NCI-H1092 treated with DMSO at 0.1 percent for 48 hours (cell line): ENCODE results near the gene TRPM7.
"Not testable (repeated sequence)": the region's sequence is repeated elsewhere in the genome, so short reads cannot be mapped to it uniquely, and the experiment has no call there.

ENCODE experiments used
- DNase-seq: peaks from one replicate; lab custom pipeline; 2025; lab: John Stamatoyannopoulos, UW

Gene TRPM7, protein sequence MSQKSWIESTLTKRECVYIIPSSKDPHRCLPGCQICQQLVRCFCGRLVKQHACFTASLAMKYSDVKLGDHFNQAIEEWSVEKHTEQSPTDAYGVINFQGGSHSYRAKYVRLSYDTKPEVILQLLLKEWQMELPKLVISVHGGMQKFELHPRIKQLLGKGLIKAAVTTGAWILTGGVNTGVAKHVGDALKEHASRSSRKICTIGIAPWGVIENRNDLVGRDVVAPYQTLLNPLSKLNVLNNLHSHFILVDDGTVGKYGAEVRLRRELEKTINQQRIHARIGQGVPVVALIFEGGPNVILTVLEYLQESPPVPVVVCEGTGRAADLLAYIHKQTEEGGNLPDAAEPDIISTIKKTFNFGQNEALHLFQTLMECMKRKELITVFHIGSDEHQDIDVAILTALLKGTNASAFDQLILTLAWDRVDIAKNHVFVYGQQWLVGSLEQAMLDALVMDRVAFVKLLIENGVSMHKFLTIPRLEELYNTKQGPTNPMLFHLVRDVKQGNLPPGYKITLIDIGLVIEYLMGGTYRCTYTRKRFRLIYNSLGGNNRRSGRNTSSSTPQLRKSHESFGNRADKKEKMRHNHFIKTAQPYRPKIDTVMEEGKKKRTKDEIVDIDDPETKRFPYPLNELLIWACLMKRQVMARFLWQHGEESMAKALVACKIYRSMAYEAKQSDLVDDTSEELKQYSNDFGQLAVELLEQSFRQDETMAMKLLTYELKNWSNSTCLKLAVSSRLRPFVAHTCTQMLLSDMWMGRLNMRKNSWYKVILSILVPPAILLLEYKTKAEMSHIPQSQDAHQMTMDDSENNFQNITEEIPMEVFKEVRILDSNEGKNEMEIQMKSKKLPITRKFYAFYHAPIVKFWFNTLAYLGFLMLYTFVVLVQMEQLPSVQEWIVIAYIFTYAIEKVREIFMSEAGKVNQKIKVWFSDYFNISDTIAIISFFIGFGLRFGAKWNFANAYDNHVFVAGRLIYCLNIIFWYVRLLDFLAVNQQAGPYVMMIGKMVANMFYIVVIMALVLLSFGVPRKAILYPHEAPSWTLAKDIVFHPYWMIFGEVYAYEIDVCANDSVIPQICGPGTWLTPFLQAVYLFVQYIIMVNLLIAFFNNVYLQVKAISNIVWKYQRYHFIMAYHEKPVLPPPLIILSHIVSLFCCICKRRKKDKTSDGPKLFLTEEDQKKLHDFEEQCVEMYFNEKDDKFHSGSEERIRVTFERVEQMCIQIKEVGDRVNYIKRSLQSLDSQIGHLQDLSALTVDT (N-terminal part only)

DNA sequence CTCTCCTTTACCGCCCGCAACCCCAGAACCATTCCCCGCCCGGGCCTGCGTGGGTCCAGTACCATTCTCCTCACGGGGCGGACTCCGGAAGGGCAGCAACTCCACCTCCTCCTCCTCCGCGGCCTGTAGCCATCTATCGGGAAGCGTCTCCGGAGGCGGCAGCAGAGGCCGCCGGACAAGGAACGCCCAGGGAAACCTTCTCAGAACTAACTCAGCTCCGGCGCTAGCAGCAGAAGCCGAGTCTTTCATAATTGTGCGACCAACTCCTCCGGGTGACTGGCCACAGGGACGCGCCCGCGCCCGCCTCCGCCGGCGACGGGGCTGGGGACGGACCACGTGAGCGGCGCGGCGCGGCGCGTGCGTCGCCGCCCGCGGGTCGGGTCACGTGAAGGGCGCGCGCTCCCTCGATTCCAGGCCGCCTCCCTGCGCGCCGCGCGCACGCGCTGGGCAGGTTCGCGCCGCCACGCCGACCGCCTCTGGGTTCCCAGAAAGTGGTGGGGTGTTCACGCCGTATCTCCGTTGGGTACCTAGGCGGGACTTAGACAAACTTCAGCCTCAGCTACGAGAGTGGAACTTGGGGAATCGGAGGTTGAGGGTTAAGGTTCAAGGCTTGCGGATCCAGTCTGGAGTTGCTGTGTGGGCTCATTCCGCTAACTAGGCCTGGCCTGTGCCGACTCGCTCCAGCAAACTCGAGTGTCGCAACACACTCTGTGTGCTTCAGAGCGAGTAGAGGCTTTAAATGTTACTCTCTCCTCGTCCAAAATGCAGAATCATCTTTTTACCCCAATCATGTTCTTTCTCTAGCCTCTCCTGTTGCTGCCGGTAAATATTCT is at the start of gene TRPM7:
TRPM7 (minus strand) TSS at position 329 of the 833 bp plus-strand sequence; CDS start at position 65, 264 bp downstream.
- DNase-seq = peak; percentile 70

DNA sequence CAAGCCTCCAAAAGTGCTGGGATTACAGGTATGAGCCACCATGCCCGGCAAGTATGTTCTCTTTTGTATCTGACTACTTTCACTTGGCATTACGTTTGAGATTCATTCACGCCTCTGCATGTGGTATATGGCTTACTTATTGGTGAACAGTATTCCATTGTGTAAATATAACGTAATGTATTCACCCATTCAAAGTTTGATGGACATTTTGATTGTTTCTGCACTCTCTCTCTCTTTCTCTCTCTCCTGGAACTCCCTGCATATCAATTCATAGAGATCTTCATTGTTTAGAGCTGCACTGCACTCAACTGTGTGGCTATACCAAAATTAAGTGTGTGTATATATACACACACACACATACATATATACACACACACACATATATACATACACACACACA is 48.6 kb upstream of the TRPM7 start:
- no peak for DNase-seq

DNA sequence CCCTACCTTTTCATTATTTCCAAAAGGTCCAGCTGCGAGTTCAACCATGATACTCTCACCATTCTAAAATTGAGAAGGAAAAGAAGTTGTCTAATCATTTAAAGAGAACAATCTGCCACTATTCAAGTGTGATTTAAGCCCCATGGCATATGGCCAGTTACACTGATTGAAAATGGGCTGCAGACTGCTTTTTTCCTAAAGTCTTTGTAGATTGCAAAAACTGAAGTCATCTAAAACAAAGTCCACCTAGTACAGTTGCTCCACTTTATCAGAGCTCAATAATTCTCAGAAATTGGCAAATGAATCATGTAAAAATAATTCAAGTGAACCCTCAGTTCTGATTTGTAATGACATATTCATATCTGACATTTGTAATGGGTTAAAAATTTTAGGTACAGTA is 39.7 kb upstream of the TRPM7 start:
- no peak for DNase-seq

DNA sequence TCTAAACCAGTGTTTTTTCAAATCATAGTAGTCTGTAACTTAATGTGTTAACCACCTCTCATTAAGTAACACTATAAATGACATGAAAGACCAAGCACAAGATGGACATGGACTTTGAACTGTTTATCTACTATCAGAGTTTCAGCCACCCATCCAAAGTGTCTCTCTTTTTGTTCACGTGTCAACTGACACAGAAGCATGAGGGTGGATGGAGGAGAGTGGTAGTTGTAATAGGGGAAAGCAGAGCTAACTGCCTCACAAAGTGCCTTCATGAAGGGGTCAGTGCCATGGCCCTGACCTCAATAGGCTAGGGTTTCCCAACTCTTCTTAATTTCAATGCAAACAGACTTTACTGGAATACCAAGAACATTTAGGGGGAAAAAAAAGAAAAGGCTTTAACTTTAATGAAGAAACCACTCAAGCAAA is 32.1 kb upstream of the TRPM7 start:
- DNase-seq = no peak

DNA sequence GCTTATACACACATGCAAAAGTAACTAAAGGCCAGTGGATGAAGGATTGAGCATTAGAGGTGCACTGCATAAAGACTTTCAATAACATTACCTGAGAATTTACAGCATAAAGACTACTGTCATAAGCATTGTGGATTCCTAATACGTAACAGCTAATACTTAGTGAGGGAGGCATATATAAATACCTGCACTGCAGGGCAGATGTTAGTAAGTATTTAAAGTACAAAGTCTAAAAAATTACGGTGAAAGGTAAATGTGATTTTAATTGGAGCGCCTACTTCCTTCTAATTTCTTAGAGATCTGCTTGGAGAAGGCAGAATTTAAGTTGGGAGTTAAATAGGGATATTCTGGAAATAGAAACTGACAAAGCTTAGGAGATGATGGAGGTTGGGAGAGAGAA is 25.4 kb upstream of the TRPM7 start:
- DNase-seq = no peak

DNA sequence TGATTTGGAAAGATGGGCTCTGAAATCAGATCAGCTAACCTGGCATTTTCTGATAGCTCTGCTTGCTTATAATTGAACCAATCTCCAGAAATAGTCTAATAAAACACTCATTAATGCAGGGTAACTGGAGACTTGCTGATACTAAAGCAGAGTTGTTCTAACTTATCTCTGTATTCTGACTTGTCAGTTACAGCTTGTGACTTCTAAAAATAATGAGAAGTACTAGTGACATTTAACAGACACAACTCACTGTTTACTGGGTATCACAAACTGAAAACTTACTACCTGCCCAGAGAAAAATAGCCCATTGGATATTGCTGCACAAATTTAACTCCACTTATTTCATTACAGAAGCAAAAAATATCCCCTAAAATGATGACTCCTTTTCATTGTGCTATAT is 24.0 kb upstream of the TRPM7 start:
- DNase-seq = no peak

DNA sequence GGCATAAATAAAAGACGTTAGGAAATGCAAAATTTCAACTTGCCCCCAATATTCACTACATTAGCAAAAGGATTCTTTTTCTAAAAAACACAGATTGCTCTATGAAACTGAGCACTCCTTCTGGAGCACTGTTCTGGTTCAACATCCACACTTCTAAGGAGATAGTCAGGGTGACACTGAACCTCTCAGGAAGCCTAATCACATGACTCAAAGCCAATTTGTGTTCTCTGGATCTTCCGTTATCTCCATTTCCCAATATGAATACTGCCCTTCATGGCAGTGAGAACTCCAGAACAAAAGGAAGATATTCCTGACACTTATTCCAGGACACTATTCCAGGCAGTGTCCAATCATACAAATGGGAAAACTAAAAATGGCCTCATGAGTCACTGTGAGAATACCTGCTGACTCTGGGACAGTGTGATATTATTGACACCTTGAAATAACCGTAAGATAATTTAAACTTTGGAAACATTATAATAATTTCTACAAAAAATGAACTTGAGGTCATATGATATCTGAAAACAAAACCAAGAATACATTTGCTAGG is 21.4 kb upstream of the TRPM7 start:
- no peak for DNase-seq

DNA sequence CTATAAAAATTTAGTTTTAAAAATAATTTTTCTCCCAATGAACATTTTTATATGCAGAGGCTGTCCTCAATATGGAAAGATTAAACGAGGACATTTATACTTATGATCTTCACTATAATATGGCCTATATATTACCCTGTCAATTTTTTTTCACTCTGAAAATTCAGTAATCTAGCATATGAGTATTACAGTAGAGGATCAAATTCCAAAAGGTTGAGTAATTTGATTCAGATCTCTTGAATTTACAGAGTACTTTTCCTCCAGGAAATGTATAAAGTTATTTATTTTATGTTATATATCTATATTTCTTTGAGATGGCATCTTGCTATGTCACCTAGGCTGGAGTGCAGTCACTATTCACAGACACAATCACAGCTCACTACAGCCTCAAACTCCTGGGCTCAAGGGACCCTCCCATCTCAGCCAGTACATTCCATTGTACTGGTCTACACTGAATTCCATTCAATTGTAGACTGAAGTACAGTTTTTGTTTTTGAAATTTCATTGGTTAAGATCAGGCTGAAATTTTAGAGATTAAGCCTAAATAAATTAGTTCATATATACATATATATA is 16.3 kb upstream of the TRPM7 start:
- no peak for DNase-seq

DNA sequence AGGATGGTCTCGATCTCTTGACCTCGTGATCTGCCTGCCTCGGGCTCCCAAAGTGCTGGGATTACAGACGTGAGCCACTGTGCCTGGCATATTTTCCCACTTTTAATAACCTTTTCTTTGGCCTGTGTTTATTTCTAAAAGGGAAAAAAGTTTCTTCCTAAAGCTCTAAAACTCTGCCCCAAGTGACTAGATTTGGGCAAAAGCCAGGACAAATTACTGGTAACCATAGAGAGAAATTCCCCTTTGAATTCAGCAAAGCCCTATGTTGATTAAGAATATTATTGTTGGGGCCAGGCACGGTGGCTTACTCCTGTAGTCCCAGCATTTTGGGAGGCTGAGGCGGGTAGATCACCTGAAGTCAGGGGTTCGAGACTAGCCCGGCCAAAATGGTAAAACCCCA is 11.5 kb upstream of the TRPM7 start:
- no peak for DNase-seq

DNA sequence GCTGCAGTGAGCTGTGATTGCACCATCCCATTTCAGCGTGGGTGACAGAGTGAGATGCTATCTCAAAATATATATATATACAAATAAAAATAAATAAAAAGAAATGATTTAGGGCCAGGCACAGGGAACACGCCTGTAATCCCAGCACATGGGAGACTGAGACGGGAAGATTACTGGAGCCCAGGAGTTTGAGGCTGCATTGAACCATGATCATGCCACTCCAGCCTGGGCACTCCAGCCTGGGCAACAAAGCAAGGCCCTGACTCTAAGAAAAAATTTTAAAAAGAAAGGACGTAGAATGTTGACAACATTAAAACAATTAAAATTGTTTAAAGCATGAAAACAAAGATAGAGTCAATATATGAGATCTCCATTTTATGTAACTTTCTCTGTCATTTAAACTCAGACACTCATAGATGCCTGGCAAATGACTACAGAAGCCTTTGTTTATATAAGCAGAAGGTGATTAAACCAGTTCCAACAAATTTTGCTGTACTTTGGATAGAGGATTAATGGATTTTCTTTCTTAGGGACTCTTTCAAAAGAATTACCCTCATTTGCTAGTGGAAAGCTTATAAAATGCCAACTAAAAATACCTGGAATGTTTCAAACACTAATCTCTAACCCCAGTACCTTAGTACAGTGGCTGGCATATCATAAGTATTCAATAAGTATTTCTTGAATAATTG is 10.7 kb upstream of the TRPM7 start:
- DNase-seq = no peak

DNA sequence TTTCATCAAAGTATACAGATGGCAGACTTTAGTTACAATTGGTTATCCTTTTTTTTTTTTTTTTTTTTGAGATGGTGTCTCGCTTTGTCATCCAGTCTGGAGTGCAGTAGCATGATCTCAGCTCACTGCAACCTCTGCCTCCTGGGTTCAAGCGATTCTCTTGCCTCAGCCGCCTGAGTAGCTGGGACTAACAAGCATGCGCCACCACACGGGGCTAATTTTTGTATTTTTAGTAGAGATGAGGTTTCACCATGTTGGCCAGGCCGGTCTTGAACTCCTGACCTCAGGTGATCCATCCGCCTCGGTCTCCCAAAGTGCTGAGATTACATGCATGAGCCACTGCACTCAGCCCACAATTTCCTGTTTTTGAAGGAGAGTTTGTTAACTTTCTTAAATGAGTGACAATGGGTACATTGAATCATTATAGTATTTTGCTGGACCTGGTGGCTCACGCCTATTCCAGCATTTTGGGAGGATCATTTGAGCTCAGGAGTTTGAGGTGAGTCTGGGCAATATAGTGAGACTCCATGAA is 8.1 kb upstream of the TRPM7 start:
- not testable (repeated sequence) for DNase-seq

DNA sequence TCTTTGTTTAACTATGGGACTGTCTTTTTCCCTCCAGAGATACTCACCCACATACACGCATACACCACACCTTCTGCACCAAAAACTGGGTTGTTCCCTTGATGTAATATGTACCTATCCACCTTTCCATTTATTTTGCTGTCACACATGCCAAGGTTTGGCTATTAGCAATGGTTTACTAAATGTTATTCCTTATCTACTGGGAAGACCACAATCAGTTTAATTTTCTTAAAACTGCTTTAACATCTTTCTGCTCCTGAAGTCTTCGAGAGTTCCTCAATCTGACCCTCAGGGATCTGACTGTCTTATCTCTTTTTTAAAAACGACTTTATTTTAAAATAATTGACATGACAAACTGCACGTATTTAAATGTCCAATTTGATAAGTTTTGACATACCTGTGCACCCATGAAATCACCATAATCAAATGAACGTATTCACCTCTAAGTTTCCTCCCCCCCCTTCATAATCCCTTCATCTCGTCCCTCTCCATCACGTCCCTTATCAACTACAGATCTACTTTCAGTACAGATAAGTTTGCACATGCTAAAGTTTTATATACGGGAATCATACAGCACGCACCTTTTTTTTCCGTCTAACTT is 805 bp upstream of the TRPM7 start:
- DNase-seq = peak; percentile 29

DNA sequence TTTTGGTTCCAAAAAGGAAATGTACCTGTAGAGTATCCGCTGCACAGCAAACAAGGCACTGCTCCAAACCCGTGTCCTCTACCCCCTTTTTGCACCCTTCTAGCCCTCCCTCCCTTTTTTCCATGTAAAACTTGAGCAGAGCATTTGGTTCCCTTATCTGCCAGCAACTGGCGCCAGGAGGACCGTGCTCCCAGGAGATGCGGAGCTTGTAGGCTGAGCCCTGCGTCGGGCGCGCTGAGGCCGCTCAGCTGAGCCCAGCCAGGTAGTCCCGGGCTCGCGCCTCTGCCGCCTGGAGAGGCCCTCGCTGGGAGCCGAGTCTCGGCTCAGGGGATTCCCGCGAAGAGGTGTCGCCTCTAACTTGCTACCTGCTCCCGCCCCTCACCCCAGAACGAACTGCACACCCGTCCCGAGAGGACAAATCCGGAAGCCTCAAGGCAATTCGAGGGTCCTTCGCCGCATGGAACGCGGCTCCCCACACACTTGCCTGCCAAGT is 575 bp downstream of the TRPM7 start:
- DNase-seq = peak; percentile 46

DNA sequence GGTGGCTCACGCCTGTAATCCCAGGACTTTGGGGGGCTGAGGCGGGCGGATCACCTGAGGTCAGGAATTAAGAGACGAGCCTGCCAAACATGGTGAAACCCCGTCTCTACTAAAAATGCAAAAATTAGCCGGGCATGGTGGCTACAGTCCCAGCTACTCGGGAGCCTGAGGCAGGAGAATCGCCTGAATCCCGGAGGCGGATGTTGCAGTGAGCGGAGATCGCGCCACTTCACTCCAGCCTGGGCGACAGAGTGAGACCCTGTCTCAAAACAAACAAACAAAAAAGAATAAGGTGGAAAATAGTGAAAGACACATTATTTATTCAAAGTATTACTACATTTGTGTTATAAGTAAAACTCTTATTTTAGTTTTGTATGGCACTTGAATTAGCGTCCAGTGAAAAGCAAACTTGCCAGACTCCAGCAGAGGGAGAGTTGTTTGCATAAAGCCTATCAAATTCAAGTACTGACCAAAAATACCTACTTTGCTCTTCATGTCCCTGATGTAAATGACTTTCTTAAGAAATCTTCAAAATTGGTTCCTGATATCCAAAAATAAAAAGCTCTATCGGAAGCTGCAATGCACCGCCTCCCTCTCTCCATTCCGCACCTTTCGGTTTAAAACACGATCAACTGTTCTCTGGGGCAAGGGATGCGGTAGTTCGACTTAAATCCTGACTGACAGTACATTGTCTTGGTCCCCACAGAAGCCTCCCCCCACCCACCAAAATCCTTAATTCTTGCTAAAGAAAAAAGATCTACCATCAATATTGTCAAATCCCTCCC is 1.2 kb downstream of the TRPM7 start:
- DNase-seq = no peak

DNA sequence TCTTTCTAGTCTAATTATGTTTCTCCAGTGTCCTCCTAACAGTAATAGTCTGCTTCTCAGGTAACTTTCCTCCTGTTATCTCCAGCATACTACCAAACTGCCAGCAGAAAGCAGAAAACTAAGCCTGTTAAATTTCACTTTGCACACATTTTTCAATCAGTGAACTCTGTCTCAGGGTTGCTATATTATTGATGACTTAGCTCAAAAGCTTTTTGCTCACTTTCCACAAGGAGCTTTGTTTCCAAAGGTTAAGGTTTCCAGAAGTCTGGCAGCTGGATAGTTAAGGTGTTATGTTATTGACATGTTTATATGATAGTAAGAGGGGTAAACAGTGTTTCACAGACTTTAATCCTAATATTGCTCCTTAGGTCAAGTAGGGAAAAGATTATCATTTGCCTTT is 5.1 kb downstream of the TRPM7 start:
- no peak for DNase-seq

DNA sequence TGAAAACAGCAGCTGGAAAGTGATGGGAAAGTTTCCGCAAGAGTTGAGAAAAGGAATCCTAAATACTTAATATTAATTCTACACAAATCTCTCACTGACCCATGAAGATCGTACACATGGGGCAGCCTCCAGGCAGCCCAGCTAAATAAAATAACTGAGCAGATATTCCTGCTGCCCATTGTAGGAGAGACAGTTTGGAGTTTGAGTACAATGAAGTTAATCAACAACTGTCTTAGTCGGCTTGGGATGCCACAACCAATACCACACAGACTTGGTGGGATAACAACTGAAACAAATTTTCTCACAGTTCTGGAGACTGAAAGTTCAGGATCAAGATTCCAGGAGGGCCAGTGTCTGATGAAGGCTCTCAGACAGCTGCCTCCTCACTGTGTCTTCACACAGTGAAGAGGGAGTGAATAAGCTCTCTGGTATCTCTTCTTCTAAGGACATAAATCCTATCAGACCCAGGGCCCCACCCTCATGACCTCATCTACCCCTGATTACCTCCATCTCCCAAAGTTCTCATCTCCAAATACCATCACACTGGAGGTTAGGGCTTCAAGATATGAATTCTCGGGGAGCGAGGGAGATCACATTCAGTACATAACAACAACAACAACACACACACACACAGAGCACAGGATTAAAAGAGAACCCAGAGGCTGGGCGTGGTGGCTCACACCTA is 9.7 kb downstream of the TRPM7 start:
- no peak for DNase-seq

DNA sequence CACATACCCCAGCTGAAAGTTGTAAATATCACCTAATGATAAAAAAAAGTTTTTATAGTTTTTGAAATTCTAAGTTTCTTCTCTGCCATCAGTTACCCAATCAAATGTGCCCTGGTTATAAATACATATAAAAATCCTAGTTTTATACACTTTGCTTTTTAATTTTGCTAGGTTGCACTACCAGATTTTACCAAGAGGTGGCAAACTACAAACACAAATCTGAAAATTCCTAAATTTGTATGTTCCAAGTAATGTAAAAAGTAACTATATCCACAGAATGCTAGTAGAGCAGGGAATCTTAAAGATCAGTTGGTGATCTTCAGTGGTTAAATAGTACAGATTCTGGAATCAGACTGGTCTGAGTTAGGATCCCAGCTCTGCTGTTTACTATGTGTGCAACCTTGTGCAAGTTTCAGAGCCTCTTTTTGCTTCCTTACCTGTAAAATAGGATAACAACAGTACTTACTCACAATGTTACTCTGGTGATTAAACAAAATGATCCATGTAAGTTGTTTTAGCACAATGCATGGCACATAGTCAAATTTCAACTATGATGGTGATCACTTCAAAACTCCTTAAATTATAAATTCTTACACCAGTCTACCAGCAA is 11.0 kb downstream of the TRPM7 start:
- no peak for DNase-seq
